ENCODE measurements around the gene CARHSP1. TPM values are rescaled to one million over a fixed set of nuclear protein-coding genes. Genes with fewer than 3 reads are reported as not detected.

Gene CARHSP1
- total and polyA plus RNA-seq, 9 donors: 53.2 to 102 (median 81.7) TPM

GRCh38 chr16:8898660-8899318 is 30.0 kb upstream of the CARHSP1 start:
- Histone ChIP-seq H3K4me1 (ENCODE audit: insufficient read depth) (no peaks in the 10 kb centered on the region), H3K9me3 (no peaks in the 10 kb centered on the region), H3K27ac (no peak overlapping the region), H3K36me3 (no peaks in the 10 kb centered on the region), H3K27me3 (no peaks in the 10 kb centered on the region), H3K4me3 (no peak overlapping the region)
- 92 to 94% (median 92%) methylated on average over 3 of the region's 3 CpGs for WGBS, 3 donors
- no peak for TF ChIP-seq POLR2A (IDR thresholded peaks at IDR 0.05)
- no peak for TF ChIP-seq EP300 (IDR thresholded peaks at IDR 0.05)
- no peak for TF ChIP-seq CTCF (IDR thresholded peaks at IDR 0.05)
- intact Hi-C loops (cut with DNase I): no loop called here
- DNase-seq: no peak

DNA sequence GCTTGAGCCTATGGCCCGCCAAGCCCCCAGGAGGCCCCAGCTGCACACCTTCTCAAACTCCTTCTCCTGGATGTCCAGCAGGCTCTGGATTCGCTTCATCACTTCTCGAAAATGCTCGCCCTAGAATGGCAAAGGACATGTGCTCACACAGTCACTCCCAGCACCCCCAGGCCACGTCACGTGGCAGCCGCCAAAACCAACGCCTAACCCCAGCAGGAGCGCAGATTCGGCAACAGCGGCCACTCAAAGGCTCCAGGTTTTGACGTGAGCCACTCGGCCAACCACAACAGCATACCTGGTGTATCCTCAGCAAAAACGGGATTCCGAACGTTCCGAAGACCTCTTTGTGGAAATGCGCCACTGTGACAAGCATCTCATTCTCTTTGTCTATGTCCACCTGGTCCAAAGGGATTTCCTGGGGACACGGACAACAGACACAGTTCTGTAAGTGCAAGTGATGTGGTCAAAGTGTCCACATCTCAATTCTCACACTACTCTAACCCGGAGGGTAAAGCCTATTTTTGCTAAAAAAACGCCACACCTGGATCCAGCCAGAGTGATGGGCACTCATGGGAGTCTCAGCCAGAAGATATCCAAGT is 26.0 kb upstream of the CARHSP1 start:
- WGBS, 3 donors: 92 to 96% (median 94%) methylated on average over 21 of the region's 21 CpGs
- intact Hi-C loops (cut with DNase I): no loop called here
- no peak for DNase-seq
- no peak overlapping the region for H3K4me3 ChIP-seq
- H3K27me3 ChIP-seq: no peaks in the 10 kb centered on the region
- no peaks in the 10 kb centered on the region for H3K9me3 ChIP-seq
- no peak for TF ChIP-seq CTCF (IDR thresholded peaks at IDR 0.05)
- TF ChIP-seq POLR2A (IDR thresholded peaks at IDR 0.05): no peak
- no peak for TF ChIP-seq EP300 (IDR thresholded peaks at IDR 0.05)
- H3K36me3 ChIP-seq: no peaks in the 10 kb centered on the region
- no peaks in the 10 kb centered on the region for H3K4me1 ChIP-seq (ENCODE audit: insufficient read depth)
- no peak overlapping the region for H3K27ac ChIP-seq

GRCh38 chr16:8893976-8894690 is 25.3 kb upstream of the CARHSP1 start:
- Histone ChIP-seq H3K4me3 (no peak overlapping the region), H3K27ac (no peak overlapping the region), H3K36me3 (no peaks in the 10 kb centered on the region), H3K4me1 (ENCODE audit: insufficient read depth) (no peaks in the 10 kb centered on the region), H3K9me3 (no peaks in the 10 kb centered on the region), H3K27me3 (no peaks in the 10 kb centered on the region)
- DNase-seq: peak in 1 of 5 donors; percentile 4
- TF ChIP-seq POLR2A (IDR thresholded peaks at IDR 0.05) (no peak), EP300 (IDR thresholded peaks at IDR 0.05) (no peak), CTCF (IDR thresholded peaks at IDR 0.05) (no peak)
- WGBS, 3 donors: 85 to 87% (median 86%) methylated on average over 14 of the region's 14 CpGs
- intact Hi-C loops (cut with DNase I): no loop called here

DNA sequence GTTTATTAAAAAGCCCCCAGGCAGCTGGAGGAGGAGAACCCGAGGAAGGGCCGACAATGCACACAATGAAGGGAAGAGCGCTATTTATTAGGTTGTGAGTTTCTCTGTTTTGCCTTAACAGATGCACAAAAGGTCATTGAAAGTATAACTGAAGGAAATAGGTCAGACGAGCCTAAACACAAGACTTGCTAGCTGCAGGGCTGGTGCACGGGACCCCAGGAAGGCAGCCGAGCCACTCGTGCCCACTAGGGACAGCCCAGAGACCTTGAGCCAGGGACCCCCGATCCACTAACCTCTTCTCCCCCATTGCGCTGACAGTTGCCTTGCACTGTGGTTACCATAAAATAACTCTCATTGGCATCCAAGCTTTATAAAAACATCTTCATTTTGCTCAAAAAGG is 24.6 kb upstream of the CARHSP1 start:
- TF ChIP-seq POLR2A (IDR thresholded peaks at IDR 0.05): no peak
- H3K27ac ChIP-seq: no peak overlapping the region
- H3K4me1 ChIP-seq (ENCODE audit: insufficient read depth): no peaks in the 10 kb centered on the region
- no peak overlapping the region for H3K4me3 ChIP-seq
- no peaks in the 10 kb centered on the region for H3K27me3 ChIP-seq
- intact Hi-C loops (cut with DNase I): no loop called here
- 59 to 77% (median 64%) methylated on average over 9 of the region's 9 CpGs for WGBS, 3 donors
- H3K36me3 ChIP-seq: no peaks in the 10 kb centered on the region
- H3K9me3 ChIP-seq: no peaks in the 10 kb centered on the region
- peak in 1 of 5 donors; percentile 6 for DNase-seq
